Tongue (tissue), 2 donors: ENCODE results near the gene DISP2. TPM values are rescaled to one million over a fixed set of nuclear protein-coding genes. Genes with fewer than 3 reads are reported as not detected.
A peak's percentile ranks its signal among the peaks of the same experiment; 100 is the strongest.

ENCODE experiments used
- DNase-seq: peaks from one replicate; pipeline ENCODE4 v3.0.0-alpha.2; 2015
- total RNA-seq: library from RNA; depleted of rRNA; stranded (reverse); fragments of >200 nt; gene quantifications from one replicate; pipeline ENCODE4 v1.2.3, GENCODE V29; 2014

The DISP2 gene
- total RNA-seq, 1 donor from 2014 or later = 4.1 TPM

DNA sequence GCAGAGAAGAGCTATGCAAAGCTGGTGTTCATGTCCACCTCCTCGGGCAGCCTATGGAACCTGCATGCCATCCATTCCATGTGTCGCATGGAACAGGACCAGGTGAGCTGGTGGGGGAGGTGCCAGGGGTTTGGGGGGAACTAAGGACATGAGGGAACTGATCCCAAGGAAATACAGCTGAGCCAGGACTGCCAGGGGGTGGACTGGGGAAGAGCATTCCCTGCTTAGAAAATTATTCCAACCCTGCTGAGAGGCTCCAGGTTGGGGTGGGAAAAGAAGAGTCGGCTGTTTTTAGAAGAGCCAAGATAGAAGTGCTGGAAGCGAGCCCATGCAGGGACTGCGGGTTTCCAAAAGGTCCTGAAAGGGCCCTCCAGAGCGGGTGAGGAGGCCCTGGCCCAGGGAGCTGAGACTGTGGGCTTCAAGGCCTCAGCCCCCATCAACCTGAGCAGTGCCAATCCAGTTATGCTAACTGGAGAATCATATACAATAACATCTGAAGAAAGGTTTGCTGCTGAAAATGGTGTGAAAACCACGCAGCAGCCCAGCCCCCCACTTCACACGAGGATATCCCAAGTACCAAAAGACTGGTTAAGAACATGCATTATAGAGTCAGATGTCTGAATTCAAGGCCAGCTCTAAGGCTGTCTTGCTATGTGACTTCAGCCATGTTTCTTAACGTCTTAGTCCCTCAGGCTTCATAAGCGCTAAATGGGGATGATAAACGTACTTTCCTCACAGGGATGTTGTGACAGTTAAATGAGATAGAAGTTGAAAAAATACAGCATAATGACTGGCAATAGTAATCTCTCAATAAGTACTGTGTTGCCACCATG is 7.8 kb downstream of the DISP2 start:
- DNase-seq = no peak

DNA sequence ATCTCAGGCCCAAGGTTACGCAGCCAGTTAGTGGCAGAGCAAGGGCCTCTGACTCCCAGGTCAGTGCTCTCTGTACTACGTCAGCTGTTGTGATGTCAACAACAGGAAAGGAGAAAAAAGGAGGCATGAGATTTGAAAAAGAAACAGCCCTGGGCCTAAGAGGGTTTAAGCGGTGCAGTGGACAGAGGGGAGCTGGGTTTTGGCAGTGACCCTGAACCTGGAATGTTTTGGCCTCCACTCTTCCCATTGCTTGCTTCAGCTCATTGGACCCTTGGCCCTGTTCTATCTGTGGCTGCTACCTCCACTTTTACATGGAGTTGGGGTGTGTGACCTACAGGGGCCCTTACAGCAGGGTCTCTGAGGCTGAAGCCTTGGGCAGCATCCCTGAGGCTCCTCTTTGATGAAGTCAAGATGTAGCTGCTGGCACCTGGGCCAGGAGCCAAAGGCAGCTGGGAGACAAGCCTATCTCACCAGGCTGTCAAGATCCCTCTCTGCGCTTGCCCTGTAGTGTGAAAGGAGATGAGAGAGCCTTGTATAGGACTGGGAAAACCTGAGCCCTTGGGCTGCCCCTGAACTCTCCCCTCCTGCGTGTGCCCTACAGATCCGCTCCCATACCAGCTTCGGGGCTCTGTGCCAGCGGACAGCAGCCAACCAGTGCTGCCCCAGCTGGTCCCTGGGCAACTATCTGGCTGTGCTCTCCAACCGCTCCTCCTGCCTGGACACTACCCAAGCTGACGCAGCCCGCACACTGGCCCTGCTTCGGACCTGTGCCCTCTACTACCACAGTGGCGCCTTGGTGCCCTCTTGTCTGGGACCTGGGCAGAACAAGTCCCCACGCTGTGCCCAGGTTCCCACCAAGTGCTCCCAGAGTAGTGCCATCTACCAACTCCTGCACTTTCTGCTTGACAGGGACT is 8.7 kb downstream of the DISP2 start:
- peak; percentile 79 for DNase-seq

GRCh38 chr15:40367371-40367685 is 9.3 kb downstream of the DISP2 start:
- no peak for DNase-seq

GRCh38 chr15:40367686-40368611 is 9.9 kb downstream of the DISP2 start:
- DNase-seq = peak; percentile 94

- no peak for DNase-seq
These were observed 10.9 kb downstream of the DISP2 start for GRCh38 chr15:40368719-40369473.

DNA sequence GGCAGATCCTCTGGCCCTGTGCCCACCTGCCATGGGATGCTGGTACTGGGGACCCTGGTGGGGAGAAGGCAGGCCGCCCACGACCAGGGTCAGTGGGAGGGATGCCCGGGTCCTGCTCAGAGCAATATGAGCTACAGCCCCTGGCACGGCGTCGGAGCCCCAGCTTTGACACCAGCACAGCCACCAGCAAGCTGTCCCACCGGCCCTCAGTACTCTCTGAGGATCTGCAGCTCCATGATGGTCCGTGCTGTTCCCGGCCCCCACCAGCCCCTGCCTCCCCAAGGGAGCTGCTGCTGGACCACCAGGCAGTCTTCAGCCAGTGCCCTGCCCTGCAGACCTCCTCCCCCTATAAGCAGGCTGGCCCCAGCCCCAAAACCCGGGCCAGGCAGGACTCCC is 11.5 kb downstream of the DISP2 start:
- no peak for DNase-seq

DNA sequence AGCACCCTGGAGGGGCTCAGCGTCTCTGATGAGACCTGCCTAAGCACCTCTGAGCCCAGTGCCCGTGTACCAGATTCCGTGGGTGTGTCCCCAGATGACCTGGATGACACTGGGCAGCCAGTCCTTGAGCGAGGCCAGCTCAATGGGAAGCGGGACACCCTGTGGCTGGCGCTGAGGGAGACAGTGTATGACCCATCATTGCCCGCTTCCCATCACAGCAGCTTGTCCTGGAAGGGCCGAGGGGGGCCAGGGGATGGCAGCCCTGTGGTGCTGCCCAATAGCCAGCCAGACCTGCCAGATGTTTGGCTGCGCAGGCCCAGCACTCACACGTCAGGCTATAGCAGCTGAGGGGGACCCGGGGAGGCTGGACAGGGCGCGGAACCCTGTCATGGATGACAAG is 12.0 kb downstream of the DISP2 start:
- DNase-seq = no peak

DNA sequence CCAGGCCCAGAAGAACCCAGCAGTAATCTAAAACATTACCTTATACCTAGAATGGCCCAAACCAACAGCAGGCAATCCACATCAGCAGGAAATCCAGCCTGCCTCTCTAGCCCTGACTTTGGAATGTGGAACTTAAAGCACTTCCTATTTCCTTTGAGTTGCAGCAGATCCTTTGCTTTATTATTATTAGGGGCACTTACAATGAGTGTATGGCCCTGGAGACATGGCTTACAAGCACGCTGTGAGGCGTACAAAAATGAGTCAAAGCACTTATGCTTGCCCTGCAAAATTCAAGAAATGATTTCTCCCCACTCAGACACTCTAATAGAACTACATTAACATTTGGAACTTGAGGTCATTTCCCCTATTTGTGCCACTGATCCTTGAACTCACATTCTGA is 15.0 kb downstream of the DISP2 start:
- no peak for DNase-seq

DNA sequence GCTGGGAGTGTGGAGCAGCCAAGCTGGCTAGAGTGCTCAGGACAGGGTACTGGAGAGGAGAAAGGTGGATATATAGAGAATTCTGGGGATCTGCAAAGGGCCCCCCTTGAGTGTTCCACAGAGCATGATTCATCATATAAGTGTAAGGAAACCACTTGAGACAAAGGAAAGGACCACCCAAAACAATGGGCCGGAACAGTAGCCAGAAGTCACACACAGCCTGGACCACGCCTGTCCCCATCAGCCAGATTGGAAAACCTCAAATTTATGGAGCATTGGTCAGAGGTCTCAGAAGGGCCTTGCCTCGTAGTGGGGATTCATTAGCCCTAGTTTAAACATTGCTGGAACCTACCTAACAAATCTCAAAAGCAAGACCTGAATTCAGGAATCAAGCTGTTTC is 19.6 kb downstream of the DISP2 start:
- DNase-seq = no peak

- no peak for DNase-seq
These were observed 21.4 kb downstream of the DISP2 start for GRCh38 chr15:40379374-40379773.

GRCh38 chr15:40379853-40380252 is 21.8 kb downstream of the DISP2 start:
- peak; percentile 84 for DNase-seq

- DNase-seq = no peak
These were observed 22.6 kb downstream of the DISP2 start for GRCh38 chr15:40380636-40381035.

GRCh38 chr15:40381818-40382529 is 24.0 kb downstream of the DISP2 start:
- DNase-seq = no peak

GRCh38 chr15:40382580-40383456 is 24.8 kb downstream of the DISP2 start, which contains the start of gene KNSTRN:
KNSTRN (plus strand) TSS chr15:40382721; CDS start chr15:40382836, 115 bp downstream.
- peak; percentile 97 for DNase-seq

DNA sequence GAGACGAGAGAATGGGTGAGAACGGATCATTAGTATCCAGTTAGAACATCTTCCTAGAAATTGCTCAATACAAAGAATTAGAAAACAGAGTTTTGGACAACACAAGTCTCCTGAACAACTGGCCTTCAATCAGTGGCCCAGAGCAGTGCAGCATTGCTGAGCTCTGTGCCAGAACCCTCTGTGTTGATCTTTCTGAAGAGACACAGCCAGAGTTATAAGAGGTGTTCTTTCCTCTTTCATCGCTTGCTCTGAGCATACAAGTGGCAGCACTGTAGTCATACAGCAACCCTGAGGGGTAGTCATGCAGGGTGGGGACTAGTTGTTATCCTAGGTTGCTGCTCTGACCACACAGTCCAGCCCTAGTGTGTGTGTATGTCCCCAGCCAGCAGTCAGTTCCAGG is 28.5 kb downstream of the DISP2 start:
- no peak for DNase-seq

DNA sequence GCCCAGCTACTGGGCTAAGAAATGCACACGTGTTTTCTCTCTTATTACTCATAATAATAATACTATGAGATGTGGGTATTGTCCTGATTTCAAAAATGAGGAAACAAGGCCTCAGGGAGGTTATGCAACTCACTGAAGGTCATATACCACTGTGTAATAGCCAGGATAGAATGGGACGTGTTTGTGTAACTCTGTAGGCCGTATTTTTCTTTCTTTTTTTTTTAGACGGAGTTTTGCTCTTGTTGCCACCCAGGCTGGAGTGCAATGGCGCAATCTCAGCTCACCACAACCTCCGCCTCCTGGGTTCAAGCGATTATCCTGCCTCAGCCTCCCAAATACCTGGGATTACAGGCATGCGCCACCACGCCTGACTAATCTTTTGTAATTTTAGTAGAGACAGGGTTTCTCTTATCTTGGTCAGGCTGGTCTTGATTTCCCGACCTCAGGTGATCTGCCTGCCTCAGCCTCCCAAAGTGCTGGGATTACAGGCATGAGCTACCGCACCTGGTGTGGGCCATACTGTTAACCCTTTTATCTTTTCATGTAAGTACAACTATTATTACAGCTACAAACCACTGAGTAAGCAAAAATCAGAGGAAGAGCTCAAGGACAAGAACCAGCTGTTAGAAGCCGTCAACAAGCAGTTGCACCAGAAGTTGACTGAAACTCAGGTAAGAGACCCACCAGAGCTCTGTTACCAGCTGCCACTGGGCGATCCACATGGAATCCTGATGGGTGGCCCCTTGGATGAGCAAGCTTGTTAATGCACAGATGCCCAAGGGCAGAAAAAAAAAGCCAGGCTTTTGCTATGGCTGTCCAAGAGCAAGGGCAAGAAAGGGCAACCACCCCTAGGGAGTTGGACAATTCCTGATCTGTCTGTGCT is 31.2 kb downstream of the DISP2 start:
- DNase-seq = no peak

DNA sequence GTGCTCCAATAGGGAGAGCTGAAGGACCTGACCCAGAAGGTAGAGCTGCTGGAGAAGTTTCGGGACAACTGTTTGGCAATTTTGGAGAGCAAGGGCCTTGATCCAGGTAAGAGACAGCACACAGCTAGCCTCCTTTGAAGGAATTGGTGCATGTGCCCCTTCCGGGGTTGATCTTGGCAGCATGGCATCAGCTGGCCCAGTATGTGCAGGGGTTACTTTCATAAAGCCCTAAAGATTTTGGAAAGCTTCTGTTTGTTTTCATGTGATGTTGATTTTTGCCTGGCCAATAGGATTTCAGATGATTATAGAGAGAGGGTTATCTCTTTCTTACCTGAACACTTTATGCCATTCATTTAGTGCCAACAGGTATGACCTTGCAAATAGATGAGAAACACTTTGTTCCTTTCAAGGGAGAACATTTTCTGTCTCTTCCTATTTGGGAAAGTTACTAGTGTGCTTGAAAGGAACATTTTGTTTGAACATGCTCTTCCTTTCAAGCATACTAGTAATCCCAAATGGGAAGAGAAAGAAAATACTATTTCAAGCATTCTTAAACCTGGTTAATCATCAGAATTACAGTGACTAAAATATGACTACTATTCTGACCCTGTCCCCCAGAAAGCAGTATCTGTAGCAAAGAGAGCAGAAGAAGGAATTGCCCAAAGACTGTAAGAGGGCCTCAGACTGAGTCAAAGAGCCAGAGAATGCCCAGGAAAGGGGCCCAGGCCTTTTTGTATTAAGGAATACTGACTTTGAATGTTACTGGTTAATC is 32.0 kb downstream of the DISP2 start:
- DNase-seq = no peak
